Inflammatory macrophage treated with lipopolysaccharide for 4 hours (primary cell): ENCODE data around the gene WDR83.
"Not testable (repeated sequence)": the region's sequence is repeated elsewhere in the genome, so short reads cannot be mapped to it uniquely, and the experiment has no call there.

ENCODE experiments used
- DNase-seq: peaks from one replicate; pipeline ENCODE4 v3.0.0-alpha.2; 2020

The WDR83 gene

DNA sequence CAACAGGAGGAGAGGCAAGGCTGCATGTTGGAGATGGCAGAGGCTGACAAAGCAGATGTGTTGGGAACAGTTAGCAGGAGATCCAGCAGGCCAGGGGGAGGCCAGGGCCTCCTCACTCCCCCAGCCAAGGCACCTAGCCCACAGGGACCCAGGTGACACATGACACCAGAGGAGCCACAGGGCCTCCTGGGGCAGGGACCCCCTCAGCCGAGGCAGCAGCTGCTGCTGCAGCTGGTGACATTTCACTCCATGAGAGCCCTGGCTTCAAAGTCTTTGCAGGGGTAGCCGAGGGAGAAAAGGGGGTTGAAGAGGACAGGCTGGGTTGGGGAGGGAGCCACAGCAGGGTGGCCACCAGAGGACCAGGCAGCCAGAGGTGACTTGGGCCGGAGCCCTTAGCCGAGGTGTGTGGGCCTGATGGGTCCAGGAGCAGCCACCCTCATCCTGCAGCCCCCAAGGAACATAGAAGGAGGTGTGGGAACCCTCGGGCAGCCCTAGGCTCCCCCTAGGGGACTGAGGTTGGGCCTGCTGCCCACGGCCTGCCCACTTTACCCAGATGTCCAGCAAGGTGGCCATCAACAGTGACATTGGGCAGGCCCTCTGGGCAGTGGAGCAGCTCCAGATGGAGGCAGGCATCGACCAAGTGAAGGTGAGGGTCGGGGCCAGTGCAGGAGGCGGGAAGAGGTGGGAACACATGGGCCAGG lies 21.0 kb downstream of the WDR83 start, which contains the start of gene GNG14:
GNG14 (plus strand) TSS at position 503 of the 701 bp plus-strand sequence; CDS start at position 554, 51 bp downstream.
- DNase-seq = no peak

DNA sequence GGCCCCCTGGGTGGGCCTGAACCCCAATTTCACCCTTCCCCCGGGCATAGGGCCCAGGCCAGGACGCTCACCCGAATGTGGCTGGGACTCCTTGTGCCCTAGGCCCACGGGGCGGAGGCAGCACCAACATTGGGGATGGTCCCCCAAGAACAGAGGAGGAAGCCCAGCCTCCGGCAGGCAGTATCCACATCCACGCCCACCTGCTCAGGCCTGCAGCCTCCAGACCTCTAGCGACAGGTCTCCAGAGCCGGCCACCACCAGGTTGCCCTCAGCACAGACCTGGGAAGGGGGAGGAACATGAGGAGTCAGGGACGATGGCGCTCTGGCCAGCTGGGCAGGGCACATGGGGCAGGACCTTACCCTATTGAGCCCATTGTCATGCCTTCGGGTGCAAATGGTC lies 22.4 kb downstream of the WDR83 start:
- no peak for DNase-seq

DNA sequence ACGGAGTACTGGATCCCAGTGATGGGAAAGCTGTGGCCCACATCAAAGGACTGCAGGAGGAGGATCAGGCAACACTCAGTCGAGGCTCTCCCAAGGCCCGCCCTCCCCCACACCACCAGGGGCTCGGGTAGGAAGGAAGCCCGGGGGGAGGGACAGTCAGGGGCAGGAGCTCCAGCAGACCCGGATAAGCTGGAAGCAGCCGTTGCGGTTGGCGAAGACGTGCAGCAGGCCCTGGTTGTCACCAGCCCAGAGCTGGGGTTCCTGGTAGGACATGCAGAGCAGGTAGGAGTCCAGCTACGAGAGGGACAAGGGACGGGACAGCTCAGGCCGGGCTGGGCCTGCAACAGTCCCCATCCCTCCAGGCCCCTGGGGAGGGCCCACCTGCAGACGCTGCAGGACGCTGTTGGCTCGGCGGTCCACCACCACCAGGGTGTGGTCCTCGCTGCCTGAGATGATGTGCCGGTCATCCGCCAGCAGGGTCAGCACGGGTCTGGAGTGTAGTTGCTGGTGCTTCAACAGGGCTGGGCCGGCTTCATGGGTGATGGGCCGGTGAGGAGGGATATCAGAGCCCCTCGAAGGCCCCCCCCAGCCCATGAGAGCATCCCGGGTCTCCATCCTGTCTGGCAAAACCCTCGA lies 23.1 kb downstream of the WDR83 start:
- DNase-seq = no peak

DNA sequence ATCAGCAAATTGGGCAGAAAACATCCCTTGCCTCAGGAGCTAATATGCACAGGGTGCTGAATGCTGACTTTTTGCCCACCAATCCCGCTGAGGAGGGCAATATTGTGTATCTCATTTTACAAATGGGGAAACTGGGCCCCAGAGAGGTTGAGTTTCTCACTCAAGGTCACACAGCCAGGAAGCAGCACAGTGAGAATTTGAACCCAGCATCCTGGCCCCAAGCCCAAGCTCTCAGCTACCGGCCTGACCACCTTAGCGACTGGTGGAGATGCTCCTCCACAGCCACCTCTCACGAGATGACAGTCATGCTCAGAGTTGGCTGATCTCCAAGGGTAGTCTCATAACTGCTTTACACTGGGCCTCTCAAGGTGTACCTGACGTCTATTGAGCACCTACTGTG lies 26.4 kb downstream of the WDR83 start:
- DNase-seq = no peak

DNA sequence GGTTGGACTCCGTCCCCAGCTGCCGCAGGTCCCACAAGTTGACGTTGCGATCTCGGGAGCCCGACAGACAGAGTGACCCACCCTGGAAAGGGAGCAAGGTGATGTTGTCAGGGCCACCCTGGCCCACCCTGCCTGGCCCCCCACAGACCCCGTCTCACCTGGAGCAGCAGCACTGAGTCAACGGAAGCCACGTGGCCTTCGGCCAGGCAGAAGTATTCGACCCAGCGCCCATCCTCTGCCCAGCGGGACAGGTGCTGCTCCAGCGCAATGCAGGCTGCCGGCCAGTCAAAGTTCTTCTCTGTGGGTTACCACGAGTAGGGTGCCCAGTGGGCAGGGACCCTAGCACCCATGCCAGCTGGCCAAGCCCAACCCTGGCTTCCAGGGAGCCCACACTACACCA lies 28.0 kb downstream of the WDR83 start:
- no peak for DNase-seq

DNA sequence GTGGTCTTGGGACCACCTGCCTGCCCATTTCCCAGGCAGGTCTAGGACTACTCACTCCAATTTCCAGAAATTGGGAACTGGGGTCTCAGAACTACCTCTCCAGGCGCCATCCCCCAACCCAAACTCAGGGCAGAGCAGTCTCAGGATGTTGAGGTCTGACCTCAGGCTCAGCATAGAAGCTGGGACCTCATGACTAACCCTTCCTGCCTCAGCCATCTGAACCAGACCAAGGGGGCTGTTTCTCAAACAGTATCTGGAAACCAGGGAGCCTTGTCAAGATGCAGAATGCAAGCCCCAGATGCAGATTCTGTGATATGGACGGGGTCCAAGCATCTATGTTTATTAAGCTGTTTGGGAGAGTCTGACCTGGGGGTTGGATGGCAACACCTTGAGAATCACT lies 28.5 kb downstream of the WDR83 start:
- DNase-seq = no peak

DNA sequence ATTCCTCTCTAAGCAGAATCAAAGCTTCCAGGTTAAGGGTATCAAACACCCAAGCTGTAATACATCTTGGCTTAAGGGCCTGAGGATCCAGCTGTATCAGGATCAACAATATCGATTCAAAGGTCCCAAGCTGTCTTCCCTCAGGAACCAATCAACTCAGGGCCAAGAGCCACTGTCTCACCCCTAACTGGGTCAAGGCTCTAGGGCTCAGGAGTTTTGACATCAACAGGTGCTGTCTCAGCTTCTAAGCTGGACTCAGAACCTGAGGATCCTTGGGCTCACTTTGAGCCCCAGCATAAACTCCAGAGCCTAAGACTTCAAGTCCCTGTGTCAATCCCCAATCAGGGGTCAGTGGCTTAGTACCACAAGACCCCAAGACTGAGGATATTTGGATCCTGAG lies 28.9 kb downstream of the WDR83 start:
- DNase-seq = no peak

DNA sequence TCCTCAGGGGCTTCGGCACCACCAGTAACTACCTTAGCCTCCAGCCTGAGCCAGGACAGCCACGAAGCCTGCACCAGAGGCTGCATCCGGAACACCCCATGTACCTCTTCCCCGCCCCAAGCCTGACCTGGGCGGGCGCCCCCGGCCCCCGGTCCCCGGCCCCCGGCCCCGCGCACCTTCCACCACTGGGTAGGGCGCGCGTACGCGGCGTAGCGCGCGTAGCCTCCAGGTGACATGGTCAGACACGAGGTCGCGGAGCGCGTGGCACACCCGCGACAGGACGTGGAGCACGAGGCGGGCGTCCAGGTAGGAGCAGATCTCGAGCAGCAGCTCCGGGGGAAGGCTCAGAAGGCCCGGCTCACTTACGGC lies 29.4 kb downstream of the WDR83 start:
- no peak for DNase-seq

DNA sequence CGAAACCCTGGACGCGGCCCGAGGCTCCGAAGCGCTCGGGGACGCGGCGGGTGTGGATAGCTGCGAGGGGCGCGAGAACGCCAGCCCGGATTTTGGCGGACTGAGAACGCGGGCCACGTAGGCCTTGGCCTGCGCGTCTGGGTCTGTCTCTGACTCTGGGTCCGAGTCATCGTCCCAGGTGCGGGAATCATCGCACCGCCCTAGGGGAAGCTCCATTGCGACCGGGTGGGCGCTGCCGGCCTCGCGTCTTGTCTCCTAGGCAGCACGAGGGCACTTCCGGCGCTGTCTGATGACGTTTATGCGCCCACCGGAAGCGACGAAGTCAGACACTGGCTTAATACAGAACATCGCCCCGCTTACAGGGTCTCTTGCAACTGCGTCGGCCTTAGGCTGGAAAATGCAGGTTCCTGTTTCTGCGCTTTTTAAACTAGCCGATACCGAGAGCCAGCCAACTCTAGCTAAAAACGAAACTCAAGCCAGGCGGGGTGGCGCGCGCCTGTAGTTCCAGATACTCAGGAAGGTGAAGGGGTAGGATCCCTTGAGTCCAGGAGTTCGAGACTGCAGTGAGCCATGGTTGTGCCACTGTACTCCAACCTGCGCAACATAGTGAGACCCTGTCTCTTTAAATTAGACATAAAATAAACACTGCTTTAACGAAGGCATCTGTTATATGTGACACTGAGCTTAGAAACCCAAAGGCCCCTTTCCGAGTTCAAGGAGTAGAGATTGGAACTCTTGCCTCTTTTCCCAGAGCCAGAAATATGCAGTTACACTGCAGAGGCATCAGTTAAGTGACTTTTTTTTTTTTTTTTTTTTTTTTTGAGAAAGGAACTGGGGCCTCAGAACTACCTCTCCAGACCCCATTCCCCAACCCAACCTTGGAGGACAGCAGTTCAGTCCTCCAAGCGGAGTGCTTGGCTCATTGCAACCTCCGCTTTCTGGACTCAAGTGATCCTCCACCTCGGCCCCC lies 30.0 kb downstream of the WDR83 start, which contains the start of gene FBXW9:
FBXW9 (minus strand) TSS at position 266 of the 970 bp plus-strand sequence; CDS start at position 216, 50 bp downstream.
- peak; percentile 97 for DNase-seq

DNA sequence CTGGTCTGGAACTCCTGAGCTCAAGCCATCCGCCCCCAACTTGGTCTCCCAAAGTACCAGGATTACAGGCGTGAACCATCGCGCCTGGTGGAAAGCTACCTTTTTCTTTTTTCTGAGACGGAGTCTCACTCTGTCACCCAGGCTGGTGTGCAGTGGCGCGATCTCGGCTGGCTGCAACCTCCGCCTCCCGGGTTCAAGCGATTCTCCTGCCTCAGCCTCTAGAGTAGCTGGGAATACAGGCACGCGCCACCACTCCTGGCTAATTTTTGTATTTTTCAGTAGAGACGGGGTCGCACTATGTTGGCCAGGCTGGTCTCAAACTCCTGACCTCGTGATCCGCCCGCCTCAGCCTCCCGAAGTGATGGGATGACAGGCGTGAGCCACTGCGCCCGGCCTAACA lies 30.8 kb downstream of the WDR83 start:
- not testable (repeated sequence) for DNase-seq

DNA sequence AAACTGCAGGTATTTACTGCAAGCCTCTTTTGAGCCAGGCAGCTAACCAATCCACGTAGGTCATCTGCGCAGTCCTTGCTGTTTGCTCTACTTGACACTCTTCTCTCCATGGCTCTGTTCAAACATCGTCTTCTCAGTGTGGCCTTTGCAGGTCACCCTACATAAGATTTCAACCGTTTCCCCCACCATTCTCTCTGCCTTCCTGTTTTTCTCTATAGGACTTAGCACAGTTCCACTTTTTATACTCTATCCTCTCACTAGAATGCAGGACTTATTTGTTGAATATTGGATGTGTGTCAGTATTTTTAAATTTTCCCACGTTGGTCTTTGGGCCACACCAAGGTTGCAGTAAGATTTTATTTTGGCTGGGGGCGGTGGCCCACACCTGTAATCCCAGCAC lies 31.5 kb downstream of the WDR83 start:
- DNase-seq = no peak

DNA sequence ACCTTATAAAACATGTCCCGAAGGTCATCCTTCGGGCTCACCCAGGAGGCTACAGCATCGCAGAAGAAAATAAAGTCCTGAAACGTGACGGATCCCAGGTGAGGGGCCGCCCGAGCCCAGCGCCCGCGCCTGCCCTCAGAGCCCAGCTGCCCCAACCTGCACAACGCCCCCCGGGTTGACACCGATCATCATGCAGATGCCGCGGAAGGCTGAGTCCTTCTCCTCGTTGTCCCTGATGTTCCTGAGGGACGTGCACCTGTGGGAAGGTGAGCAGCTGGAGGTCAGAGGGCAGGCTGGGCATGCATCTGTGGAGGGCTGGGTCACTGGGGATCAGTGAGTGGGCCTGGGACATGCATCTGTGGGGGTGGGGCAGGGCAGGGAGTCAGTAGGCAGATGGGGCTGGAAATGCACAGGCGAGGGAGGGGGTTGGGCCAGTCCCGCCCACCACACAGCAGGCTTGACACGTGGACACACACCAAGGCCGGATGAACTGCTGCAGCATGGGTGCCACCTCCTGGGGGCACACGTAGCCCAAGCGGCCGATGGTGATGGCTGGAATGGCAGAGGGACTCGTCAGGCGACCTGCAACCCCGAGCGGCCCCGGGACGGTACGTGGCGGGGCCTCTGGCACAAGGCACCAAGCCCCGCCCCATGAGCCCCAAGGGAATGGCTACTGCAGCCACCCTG lies 35.1 kb downstream of the WDR83 start:
- DNase-seq = no peak

DNA sequence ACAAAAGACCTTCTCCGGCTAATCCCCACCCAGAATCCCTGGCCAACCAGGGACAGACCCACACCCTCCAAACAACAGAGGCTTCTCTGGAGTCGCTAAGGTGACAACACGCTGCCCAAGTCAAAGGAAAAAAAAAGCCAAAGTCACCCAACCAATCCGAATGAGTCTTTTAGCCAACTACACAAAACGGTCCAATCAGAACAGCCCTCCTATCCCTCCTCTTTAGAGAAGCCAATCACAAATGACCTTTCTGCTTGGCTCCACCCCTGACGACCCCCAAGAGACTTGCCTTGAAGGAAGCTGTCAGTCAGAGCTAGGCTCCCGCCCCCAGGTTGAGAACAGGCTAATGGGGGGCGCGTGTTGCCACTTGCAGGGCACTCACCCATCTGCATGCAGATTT lies 36.4 kb downstream of the WDR83 start:
- DNase-seq = peak; percentile 11

DNA sequence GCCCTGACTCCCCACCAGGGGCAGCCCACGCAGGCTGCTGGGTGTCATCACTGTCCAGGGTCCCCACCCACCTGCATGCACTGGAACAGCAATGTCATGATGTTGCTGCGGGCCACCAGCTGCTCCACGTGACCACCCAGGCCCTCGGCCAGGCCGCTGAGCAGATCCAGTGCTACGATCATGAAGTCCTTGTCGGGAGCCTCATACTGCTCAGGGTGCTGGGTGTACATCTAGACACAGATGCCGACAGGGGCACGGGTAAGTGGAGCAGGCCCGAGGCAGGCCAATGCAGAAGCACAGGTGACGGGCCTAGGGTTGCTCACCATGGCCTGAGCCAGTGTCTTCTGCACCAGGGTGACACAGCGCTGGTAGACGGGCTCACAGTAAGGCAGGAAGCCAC lies 38.6 kb downstream of the WDR83 start:
- DNase-seq = no peak

DNA sequence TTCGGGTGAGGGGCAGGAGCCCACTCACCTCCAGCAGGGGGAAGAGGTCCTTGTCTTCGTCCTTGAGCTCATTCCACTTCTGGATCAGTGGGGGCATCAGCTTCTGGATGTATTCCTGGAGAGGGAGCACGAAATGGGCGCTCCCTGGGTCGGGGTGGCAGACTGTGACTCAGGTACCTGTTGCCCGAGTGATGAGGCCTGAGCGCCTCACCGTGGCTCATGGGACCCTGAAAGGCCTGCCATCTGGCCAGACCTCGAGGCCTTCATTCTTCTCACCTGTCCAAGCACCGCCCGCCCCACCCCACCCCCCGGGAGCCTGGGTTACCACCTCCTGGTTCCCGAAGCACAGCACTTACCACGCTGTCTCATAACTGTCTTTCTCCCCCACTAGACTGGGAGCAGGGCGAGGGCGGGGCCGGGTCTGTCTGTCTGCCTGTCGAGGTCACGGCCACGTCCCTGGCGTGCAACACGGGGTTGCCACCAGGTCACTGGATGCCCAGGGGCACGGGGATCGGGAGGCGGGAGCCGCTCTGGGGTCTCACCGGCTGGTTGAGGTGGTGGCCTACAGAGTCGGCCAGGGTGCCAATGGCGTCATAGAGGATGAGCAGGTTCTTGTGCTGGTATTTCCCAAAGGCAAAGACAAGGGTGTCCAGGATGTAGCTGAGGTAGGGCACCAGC lies 39.2 kb downstream of the WDR83 start:
- no peak for DNase-seq

DNA sequence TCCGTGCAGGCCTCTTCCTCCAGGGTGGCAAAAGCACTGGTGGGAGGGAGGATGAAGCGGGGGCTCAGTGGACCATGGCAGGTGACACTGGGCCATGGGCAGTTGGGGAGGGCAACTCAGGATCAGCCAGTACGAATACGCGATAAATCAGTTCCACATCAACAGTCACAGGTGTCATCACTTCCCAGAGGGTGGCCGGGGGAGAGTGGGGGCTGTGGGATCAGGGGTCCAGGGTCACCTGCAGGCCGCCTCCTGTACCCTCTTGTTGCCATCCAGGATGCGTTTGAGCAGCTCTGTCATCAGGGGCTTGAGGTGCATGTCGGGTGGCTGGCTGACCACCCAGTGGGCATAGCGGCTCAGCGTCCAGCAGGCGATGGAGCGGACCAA lies 39.7 kb downstream of the WDR83 start:
- no peak for DNase-seq

DNA sequence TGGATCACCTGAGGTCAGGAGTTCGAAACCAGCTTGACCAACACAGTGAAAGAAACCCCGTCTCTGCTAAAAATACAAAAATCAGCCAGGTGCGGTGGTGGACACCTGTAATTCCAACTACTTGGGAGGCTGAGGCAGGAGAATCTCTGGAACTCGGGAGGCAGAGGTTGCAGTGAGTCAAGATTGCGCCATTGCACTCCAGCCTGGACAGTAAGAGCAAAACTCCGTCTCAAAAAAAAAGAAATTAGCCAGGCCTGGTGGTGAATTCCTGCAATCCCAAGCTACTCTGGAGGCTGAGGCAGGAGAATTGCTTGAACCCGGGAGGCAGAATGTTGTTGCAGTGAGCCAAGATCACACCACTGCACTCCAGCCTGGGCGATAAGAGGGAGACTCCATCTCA lies 42.0 kb downstream of the WDR83 start:
- DNase-seq = no peak

DNA sequence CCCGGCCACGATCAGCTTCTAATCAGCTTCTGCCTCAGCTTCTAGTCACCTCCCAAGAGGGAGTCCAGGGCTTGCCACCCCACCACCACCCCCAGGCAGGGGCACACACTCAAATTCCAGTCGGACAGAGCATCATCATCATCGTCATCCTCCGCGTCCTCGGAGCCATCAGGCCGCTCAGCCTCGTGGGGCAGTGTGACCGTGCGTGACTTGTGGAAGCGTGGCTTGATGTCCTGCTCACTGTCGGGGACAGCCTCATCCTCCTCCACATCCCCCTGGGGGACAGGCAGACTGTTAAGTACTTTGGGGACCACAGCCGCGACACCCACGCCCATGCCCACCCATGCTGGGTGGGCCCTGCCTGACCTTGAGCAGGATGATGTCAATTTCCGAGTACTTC lies 44.6 kb downstream of the WDR83 start:
- DNase-seq = no peak

DNA sequence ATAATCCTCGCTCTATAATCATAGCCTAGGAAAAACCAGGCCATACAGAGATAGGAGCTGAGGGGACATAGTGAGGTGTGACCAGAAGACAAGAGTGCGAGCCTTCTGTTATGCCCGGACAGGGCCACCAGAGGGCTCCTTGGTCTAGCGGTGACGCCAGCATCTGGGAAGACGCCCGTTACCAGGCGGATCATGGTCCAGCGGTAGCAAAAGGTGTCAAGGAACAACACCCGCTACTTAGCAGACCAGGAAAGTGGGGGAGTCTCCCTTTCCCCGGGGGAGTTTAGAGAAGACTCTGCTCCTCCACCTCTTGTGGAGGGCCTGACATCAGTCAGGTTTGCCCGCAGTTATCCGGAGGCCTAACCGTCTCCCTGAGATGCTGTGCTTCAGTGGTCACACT lies 45.5 kb downstream of the WDR83 start:
- DNase-seq = not testable (repeated sequence)

DNA sequence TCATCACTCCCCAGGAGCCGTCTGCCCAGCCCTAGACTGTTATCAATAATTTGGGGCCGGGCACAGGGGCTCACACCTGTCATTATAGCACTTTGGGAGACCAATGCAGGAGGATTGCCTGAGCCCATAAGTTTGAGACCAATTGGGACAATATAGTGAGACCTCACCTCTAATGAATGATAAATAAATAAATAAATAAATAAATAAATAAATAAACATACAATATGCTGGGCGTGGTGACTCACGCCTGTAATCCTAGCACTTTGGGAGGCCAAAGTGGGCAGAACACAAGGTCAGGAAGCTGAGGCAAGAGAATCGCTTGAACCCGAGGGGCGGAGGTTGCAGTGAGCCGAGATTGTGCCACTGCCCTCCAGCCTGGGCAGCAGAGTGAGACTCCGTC lies 46.7 kb downstream of the WDR83 start:
- not testable (repeated sequence) for DNase-seq

DNA sequence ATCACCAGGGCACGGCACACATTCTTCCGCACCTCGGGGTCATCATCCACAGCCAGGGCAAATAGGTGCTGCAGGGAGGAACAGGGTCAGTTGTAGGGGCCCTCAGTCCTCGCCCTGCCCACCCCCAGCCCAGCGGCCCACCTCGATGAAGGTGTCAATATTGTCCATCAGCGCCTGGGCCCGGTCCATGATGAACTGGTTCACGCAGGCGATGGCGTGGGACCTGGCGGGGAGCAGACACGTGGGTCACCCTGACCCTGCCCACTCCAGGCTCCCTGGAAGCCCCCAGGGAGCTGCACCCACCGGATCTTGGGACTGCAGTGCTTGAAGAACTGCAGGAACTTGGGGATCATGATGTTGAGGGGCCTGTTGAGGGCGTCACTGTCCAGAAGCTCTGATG lies 48.5 kb downstream of the WDR83 start:
- no peak for DNase-seq

DNA sequence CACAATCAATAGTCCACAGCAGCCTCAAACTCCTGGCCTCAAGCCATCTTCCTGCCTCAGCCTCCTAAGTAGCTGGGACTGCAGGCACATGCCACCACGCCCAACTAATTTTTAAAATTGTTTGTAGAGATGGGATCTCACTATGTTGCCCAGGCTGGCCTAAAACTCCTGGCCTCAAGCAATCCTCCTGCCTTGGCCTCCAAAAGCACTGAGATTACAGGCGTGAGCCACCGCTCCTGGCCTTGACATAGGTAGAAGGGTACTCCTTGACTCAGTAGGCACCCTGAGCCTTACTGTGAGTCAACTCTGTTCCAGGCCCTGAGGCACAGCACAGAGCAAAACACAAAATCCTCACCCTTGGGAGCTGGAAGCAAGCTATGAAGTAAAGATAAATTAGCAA lies 49.3 kb downstream of the WDR83 start:
- no peak for DNase-seq
